ENCODE data around the gene CFAP99. TPM values are rescaled to one million over a fixed set of nuclear protein-coding genes. Genes with fewer than 3 reads are reported as not detected.
"Not testable (repeated sequence)": the region's sequence is repeated elsewhere in the genome, so short reads cannot be mapped to it uniquely, and the experiment has no call there.

The CFAP99 gene
- total RNA-seq, 2 donors from 2014 or later = not detected

GRCh38 chr4:2383220-2383631, 35.5 kb upstream of the CFAP99 start:
- H3K27ac ChIP-seq; intact Hi-C loops (cut with DNase I); H3K4me1 ChIP-seq; H3K4me3 ChIP-seq; H3K27me3 ChIP-seq; ATAC-seq; DNase-seq; H3K36me3 ChIP-seq (replicated peaks in 1 of 2; ENCODE audit: insufficient read depth in 1 of 2, low read depth in 2 of 2); H3K9me3 ChIP-seq: not testable (repeated sequence)
- 86 to 88% methylated on average over 8 of the region's 8 CpGs for WGBS, 2 donors

DNA sequence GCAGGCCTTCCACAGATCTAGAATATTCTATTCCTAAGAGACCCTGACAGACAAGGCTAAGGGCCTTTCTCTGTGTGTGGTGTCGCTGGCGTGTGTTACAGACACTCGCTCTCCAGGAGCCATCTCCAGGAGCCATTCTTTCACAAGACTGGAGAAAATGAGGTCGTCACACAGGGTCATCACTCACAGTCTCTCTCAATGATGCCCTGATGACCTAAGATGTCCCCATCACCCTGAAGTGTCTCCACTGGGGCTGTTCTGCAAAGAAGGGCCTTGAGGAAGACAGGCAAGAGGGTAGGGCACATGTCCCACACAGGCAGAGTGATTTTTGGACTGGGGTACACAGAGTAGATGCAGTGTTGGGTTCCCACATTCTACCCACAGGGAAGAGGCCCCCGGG, 35.0 kb upstream of the CFAP99 start:
- DNase-seq (no peak), ATAC-seq (no peak)
- no peaks in the 10 kb centered on the region for H3K9me3 ChIP-seq
- 90 to 91% methylated on average over 2 to 5 of the region's 5 CpGs for WGBS, 2 donors
- H3K4me3 ChIP-seq = no peak overlapping the region
- H3K36me3 ChIP-seq (replicated peaks in 1 of 2; ENCODE audit: insufficient read depth in 1 of 2, low read depth in 2 of 2) = no peaks in the 10 kb centered on the region
- H3K27me3 ChIP-seq = no peaks in the 10 kb centered on the region
- TF ChIP-seq, protein P1, sequence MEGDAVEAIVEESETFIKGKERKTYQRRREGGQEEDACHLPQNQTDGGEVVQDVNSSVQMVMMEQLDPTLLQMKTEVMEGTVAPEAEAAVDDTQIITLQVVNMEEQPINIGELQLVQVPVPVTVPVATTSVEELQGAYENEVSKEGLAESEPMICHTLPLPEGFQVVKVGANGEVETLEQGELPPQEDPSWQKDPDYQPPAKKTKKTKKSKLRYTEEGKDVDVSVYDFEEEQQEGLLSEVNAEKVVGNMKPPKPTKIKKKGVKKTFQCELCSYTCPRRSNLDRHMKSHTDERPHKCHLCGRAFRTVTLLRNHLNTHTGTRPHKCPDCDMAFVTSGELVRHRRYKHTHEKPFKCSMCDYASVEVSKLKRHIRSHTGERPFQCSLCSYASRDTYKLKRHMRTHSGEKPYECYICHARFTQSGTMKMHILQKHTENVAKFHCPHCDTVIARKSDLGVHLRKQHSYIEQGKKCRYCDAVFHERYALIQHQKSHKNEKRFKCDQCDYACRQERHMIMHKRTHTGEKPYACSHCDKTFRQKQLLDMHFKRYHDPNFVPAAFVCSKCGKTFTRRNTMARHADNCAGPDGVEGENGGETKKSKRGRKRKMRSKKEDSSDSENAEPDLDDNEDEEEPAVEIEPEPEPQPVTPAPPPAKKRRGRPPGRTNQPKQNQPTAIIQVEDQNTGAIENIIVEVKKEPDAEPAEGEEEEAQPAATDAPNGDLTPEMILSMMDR (IDR thresholded peaks at IDR 0.05) = no peak
- TF ChIP-seq POLR2A (IDR thresholded peaks at IDR 0.05) = no peak
- no peak overlapping the region for H3K27ac ChIP-seq
- intact Hi-C loops (cut with DNase I) = no loop called here
- H3K4me1 ChIP-seq = no peaks in the 10 kb centered on the region

DNA sequence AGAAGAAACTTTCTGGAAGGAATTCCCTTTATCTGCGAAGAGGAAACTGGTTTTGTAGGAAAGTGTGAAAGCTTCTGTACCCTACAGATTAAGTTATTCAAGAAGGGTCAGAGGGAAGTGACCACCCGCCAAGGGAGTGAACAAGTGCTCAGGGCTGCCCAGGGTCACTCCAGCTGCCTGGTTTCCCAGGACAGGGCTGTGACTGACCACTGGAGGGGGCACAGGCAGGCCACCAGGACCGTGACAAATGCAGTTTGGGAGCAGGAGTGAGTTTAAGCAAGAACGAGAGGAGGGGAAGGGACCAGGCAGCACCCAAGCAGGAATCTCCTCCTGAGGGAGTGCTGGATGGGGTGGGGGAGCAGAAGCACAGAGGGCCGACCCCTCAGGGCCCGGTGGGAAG, 34.5 kb upstream of the CFAP99 start:
- intact Hi-C loops (cut with DNase I) = no loop called here
- Histone ChIP-seq H3K4me1 (no peaks in the 10 kb centered on the region), H3K4me3 (no peak overlapping the region), H3K36me3 (replicated peaks in 1 of 2; ENCODE audit: insufficient read depth in 1 of 2, low read depth in 2 of 2) (no peaks in the 10 kb centered on the region), H3K27ac (no peak overlapping the region), H3K9me3 (no peaks in the 10 kb centered on the region), H3K27me3 (no peaks in the 10 kb centered on the region)
- TF ChIP-seq, protein P1 (IDR thresholded peaks at IDR 0.05) = no peak
- no peak for TF ChIP-seq POLR2A (IDR thresholded peaks at IDR 0.05)
- no peak for ATAC-seq
- no peak for DNase-seq
- WGBS, 2 donors = 75 to 81% methylated on average over 6 of the region's 6 CpGs

GRCh38 chr4:2385516-2385915, 33.2 kb upstream of the CFAP99 start:
- Histone ChIP-seq H3K4me3 (no peak overlapping the region), H3K9me3 (no peaks in the 10 kb centered on the region), H3K4me1 (no peaks in the 10 kb centered on the region), H3K27ac (no peak overlapping the region), H3K27me3 (no peaks in the 10 kb centered on the region), H3K36me3 (replicated peaks in 1 of 2; ENCODE audit: insufficient read depth in 1 of 2, low read depth in 2 of 2) (no peaks in the 10 kb centered on the region)
- DNase-seq (no peak), ATAC-seq (no peak)
- TF ChIP-seq, protein P1 (IDR thresholded peaks at IDR 0.05) = no peak
- TF ChIP-seq POLR2A (IDR thresholded peaks at IDR 0.05) = no peak
- WGBS, 2 donors = 89 to 90% methylated on average over 5 to 8 of the region's 8 CpGs
- intact Hi-C loops (cut with DNase I) = no loop called here

- 84 to 100% methylated on average over 1 to 15 of the region's 19 CpGs for WGBS, 2 donors
- no peak for ATAC-seq
These were observed 32.0 kb upstream of the CFAP99 start for GRCh38 chr4:2386717-2387116.

More at GRCh38 chr4:2386717-2387116, 32.0 kb upstream of the CFAP99 start:
- no peaks in the 10 kb centered on the region for H3K36me3 ChIP-seq (replicated peaks in 1 of 2; ENCODE audit: insufficient read depth in 1 of 2, low read depth in 2 of 2)
- TF ChIP-seq, protein P1 (IDR thresholded peaks at IDR 0.05) = no peak
- no peak for TF ChIP-seq POLR2A (IDR thresholded peaks at IDR 0.05)
- intact Hi-C loops (cut with DNase I) = no loop called here
- H3K4me3 ChIP-seq = no peak overlapping the region
- H3K27me3 ChIP-seq = no peaks in the 10 kb centered on the region
- DNase-seq = no peak
- H3K9me3 ChIP-seq = no peaks in the 10 kb centered on the region
- no peak overlapping the region for H3K27ac ChIP-seq
- H3K4me1 ChIP-seq = no peaks in the 10 kb centered on the region
